ENCODE results near the gene FAF1.

FAF1 gene

DNA sequence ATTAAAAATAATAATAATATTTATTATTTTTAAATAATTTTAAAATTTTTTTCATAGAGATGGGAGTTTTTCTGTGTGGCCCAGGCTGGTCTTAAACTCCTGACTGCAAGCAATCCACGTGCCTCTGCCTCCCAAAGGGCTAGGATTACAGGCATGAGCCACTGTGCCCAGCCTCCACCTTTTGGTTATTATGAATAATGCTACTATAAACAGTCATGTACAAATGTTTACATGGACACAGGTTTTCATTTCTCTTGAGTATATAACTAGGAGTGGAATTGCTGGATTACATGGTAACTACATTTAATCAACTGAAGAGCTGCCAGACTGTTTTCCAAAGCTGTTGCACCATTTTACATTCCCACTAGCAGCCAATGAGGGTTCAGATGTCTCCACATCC is 433.6 kb downstream of the FAF1 start:
- no peak for DNase-seq

DNA sequence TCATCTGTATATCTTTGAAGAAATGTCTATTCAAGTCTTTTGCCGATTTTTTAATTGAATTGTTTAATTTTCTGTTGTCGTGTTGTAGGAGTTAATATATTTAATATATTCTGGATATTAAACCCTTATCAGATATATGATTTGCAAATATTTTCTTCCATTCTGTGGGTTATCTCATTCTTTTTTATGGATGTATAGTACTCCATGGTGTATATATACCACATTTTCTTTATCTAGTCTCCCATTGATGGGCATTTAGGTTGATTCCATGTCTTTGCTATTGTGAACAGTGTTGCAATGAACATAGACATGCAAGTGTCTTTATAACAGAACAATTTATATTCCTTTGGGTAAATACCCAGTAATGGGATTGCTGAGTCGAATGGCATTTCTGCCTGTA is 436.5 kb downstream of the FAF1 start:
- DNase-seq: no peak

DNA sequence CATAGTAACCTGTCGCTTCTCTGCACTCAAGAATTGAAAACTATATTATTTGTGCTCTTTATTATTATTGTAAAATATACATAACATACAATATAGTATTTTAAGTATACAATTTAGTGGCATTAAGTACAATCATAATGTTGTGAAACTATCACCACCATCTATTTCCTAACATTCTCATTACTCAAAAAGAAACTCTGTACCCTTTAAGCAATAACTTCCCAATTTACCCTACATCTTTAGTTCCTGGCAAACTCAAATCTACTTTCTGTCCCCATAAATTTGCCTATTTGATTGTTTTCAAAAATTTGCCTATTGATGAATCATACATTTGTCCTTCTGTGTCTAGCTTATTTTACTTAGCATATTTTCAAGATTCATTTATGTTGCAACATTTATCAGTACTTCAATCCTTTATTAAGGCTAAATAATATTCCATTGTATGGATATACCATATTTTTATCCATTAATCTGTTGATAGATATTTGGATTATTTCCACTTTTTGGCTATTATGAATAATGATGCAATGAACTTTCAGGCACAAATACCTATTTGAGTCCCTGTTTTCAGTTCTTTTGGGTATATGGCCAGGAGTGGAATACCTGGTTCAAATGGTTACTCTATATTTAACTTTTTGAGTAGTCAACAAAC is 437.2 kb downstream of the FAF1 start:
- no peak for DNase-seq

DNA sequence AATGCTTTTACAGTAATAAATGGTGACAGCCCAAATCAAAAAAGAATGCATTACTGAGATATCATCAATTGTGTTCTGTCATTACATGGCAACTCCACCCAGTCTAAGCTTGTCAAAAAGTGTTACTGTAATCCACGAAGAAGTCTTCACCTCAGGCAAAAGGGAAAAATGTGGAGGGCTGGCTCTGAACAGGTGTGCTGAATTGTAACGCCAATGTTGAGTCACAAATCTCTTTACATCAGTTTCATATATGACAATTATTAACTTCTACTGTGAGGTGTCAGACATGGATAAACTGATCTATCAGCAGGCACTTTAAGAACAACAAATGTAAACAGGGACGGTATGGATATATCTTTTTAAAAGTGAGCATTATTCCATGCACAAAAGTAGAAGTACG is 438.4 kb downstream of the FAF1 start:
- DNase-seq: no peak

DNA sequence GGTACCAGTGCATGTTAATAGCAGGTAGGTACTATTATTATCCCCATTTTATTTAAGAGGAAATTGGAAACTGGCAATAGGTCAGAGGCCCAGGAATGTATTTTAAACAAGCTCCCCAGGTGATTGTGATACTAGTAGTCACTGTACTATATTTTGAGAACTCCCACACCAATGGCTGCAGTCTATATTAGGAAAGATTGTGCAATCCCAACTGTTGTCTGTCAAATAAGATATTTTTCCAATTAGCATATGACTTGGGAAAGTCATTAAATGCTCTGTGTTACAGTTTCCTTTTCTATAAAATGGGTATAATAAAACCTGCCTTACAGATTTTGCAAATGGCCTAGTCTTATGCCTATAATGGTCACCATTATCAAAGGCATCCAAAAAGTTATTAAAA is 442.6 kb downstream of the FAF1 start:
- no peak for DNase-seq

DNA sequence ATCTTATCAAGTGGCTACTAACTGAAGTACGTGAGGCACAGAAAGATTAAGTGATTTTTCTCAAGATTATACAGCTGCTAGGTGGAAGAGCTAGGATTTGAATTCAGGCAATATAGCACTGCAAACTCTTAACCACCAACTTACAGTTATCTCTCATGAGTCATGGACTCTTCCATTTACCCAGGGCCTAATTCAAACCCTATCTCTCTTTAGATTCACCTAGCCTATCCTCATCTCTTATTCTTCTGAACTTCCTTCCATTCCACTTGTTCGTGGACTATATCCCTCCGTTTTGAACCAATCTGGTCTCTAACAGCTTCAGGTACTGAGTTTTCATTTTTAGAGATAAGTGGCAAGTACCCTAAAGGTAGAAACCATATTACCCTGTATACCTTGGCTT is 444.0 kb downstream of the FAF1 start:
- no peak for DNase-seq

DNA sequence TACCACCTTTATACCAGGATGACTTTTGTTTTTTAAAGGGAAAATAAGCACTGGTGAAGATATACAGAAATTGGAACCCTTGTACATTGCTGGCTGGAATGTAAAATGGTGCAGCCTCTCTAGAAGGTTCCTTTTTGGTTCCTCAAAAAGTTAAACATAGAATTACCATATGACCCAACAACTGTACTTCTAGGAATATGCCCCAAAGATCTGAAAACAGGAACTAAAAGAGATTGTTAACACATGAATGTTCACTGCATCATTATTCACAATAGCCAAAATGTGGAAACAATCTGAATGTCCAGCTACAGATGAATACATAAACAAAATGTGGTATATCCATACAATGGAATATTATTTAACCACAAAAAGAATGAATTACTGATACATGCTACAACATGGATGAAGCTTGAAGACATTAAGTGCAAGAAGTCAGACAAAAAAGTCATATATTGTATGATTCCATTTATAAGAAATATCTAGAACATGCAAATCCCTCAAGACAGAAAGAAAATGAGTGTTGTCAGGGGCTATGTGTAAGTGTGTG is 452.0 kb downstream of the FAF1 start:
- DNase-seq: no peak

DNA sequence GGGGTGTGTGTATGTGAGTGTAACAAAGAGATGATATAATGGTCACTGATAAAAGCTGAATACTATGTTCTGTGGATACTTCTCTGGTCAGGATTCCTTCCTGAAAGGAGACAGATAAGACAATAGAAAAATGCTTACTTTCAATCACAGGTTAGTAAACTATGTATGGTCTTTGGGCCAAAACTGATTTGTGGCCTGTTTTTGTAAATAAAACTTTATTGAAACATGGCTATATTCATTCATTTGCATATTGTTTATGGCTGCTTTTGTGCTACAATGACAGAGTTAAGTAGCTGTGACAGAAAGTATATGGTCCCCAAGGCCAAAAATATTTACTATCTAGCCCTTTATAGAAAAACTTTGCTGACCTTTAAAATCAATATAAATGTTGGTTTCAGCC is 454.6 kb downstream of the FAF1 start:
- no peak for DNase-seq

DNA sequence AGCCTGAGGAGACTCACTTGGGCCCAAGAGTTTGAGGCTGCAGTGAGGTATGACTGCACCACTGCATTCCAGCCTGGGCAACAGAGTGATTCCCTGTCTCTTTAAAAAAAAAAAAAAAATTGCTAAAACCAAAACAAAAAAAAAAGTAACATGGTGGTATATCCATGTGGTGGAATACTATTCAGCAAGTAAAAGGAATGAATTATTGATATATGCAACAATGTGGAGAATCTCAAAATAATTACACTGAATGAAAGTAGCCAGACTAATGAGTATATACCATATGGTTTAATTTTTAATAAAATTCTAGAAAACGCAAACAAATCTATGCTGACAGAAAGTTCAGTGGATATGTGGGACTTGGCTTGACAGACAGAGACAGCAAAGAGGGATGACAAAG is 456.6 kb downstream of the FAF1 start:
- DNase-seq: no peak

DNA sequence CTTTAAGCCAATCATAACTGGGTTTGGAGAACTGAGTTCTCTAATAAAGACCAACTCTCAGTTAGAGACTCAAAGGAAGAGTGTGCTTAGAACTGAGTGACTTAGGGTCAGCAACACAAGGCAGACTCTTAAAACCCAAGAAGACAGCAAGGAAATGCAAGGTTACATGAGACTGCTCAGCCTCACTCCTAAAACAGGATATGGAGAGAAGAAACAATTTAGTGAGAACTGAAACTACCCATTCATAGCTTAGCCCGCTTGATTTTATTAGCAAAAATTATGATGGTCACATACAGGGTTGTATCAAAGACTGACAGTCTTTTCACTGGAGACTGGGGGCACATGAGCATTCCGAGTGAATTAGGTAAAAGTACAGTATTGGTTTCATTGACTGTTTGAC is 457.9 kb downstream of the FAF1 start:
- DNase-seq: no peak

DNA sequence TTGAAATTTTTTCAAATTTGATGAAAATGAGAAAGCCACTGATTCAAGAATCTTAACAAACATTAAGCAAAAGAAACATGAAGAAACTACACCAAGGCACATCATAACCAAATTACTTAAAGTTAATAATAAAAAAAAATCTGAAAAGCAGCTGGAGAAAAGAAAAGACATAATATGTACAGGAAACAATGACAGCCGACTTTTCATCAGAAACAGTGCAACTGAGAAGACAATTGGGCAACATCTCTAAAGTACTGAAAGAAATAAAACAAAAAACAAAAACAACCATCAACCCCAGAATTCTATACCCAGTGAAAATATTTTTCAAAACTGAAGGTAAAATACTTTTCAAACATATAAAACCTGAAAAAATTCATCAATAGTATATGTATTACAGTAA is 463.1 kb downstream of the FAF1 start:
- no peak for DNase-seq

DNA sequence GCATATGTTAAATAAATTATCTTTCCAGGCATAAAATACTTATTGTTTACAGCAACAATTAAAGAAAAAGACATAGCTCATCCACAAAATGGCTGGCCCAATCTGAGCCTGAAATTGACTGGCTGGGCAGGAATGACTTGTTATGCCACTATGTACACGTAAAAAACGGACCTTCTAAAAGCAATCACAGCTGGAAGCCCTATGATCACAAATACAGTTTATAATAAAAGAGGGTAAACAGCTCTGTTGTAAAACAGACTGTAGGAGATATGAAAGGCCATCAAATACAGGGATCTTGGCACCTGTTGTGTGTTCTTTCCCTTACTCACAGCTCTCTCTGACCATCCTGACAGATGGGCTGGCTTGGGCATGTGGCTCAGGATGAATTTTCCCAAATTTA is 466.4 kb downstream of the FAF1 start:
- no peak for DNase-seq

DNA sequence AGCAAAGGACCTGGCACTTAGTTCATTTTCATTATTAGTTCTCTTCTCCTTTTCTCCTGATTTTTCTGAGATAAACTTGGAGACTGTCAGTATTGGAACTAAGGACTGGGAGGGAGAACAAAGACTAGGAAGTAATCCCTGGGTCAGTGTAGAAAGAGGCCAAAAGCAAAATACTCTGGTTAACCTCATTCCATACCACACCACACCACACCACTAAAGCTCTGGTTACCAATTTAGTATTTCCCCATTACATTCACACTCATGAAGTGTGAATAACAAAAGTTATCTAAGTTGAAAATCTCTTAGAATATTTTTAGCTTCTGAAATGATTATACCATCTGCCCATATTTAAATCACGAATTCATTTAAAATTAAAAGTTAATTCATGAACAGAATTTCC is 467.9 kb downstream of the FAF1 start:
- DNase-seq: no peak

DNA sequence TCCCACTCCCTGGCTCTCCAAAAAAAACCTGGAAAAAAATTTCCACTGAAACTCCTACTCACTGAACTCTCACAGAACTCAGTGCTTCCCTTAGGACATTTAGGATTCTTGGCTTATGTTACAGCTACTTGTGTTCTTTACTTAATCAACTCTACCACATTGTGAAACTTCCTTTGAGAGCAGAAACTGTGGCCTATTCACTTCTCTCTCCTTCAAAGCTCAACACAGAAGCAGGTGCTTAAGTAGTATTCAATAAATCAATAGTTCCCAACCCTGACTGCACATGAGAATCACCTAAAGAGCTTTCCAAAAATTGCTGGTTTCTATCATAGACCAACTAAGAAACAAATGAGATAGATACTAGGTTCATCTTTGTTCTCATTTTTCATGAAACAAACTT is 468.9 kb downstream of the FAF1 start:
- DNase-seq: no peak

DNA sequence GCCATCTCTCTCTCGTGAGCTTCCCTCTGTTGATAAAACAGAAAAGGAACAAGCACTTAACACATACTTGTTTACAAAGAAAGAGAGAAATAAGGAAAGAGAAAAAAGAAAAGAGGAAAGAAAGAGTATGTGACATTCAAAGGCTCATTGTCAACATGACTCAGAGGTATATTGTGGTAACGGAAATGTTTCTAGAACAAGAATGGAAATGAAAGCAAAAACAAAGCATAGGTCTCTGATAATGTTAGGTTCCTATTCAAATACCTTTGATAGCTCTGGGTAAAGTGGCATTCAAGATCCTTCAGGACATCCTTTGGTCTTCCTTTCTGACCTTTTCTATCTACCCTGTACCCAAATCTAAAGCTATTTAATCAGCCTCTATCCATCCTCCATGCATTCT is 469.4 kb downstream of the FAF1 start:
- no peak for DNase-seq

DNA sequence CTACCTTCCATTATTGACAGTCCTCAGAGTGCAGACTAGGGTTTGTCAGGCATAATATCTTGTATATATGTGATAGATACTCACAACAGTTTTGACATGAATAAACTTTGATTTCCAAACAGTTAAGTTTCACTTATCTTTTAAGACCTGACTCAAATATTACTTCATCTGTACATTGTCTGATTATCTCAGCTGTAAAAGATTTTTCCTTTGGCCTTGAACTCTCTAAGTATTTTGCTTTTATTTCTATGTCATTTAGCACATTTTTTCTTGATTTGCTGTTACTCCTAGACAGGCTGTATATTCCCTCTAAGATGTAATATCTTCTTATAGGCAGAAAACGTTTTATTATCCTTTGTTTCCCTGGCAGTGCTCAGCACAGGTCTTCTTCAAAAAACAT is 471.2 kb downstream of the FAF1 start:
- no peak for DNase-seq

DNA sequence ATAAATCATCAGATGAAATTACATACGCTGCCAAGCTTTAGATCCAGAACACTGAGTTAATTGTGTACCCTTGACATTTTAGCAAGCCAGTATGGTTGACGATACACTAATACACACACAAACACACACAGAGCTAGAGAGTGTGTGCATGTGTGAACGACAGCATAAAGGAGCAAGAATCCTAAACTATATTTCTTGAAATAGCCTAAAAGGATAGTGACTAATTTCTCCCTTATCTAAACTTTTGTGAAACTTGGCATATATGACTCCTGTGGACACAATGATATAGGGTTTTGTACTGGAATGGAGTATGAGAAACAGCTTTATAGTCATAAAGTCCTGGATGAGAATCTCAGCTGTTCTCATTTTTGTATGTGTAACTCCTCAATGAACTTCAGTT is 471.7 kb downstream of the FAF1 start:
- no peak for DNase-seq

DNA sequence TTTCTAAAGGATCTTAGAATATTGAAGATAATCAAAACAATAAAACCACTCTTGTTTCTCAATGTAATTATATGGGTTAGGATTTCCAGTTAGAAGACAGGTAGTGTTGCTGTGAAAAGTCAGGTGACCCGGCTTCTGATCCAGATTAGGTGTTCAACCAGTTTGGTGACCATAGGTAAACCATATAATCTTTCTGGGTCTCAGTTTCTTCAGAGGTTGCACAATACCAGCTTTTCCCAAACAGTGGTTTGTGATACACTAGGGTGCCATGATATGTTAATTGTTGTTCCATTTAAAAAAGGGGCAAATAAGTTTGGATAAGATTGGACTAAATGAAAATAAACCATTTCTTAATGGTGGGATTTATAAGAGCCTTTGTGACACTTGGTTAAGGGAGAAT is 472.3 kb downstream of the FAF1 start:
- no peak for DNase-seq

DNA sequence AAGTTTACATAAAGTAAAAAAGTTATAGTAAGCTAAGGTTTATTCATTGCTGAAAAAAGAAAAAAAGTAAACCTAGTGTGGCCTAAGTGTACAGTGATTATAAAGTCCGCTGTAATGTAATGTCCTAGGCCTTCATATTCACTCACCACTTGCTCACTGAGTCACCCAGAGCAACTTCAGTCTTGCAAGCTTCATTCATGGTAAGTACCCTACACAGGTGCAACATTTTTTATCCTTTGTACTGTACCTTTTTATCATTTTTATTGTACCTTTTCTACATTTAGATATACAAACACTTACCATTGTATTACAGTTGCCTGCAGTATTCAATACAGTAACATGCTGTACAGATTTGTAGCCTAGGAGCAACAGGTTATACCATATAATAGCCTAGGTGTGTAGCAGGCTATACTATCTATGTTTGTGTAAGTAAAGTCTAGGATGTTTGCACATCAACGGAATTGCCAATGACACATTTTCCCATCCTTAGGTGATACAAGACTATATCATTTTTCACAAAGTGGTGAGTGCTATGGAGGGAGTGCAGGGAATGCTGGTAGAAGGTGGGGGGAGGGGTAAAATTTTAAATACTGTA is 478.8 kb downstream of the FAF1 start:
- no peak for DNase-seq

DNA sequence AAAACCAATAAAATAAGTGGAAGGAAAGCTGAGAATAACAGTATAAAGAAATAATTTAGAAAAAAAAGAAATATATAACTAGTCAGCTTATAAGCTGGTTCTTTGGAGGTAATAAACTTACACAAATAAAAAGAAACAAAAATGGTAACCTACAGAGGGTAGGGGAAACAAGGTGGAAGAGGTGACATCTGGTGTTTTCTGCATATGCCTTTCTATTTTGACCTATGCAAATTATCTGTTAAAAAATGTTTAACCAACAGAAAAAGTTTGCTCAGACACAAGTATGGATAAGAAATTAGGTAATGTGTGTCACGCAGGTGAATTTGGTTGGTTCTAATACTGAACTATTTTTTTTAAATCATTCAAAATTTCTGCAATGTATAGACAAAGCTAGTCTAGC is 483.3 kb downstream of the FAF1 start:
- no peak for DNase-seq

DNA sequence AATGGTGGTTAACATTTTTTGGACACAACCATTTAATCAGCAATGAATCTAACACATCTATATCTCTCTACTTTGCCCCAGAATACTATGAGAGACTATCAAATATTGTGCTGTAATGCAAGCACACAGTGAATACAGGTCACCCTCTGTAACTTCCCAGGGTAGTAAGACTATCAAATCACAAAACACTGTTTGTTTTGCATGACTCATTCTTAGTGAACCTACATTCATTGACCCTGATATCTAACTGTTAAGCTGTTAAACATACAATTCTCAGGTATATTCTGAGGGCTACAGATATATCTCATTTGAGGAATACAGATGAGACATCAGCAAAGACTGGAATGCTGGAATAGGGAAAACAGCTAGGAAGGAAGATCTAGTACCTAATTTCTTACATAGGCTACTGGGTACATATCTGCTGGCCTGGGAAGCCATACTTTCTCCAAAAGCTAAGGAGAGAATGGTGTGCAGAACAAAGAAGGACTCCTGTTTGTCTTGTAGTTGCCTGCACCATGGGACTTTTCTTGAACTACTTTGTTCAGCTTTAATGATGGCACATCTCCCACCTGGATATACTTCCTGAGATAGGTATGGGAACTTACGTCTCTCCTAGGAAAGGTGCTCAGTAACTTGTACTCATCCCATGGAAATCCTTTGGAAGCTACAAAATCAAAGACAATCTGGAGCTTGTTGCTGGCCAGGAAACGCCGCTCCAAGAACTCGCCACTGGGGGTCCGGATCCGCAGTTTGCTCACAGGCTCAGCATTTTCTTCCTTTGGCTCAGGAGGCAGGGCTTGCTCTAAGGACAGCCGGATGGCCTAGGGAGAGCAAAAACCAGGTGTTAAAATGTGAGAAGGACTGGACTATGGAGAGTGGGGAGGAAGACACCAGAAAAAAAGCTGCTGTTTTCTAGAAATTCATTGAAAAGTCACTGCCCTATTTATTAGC is 484.9 kb downstream of the FAF1 start:
- DNase-seq: no peak

DNA sequence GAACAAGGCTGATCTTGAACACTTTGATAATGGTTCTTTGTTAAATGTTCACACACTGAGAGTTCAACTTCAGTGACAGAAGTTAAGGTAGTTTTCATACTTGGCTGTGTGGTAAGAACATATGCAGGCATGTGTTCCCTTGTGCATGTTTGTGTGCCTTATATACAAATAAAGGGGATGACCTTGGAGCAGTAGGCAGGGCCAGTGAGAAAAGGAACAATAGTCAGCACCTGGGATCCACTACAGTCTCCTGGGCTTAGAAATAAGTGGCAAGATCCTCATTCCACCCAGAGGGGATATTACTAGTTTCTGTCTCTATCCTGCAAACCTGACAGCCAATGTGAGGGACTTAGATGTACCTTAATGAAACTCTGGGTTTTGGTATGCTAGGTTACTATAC is 486.6 kb downstream of the FAF1 start:
- no peak for DNase-seq

DNA sequence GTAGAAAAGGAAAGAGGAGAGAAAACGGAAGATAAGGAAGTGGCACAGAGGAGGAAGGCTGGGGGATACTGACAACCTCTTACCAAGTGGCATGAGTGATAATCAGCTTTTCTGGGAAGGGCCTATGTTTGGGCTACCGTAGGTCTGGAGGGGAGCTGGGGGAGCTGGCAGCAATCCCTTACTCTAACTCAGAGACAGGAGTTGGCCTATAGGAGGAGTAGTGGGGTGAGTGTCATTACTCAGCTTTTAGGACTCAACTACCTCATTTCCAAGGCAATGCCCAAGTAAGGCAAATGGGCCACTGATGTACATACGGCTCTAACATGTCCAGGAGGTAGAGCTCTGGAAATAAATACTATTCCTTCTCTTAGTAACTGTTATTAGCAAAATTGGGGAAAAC is 488.1 kb downstream of the FAF1 start:
- DNase-seq: no peak

DNA sequence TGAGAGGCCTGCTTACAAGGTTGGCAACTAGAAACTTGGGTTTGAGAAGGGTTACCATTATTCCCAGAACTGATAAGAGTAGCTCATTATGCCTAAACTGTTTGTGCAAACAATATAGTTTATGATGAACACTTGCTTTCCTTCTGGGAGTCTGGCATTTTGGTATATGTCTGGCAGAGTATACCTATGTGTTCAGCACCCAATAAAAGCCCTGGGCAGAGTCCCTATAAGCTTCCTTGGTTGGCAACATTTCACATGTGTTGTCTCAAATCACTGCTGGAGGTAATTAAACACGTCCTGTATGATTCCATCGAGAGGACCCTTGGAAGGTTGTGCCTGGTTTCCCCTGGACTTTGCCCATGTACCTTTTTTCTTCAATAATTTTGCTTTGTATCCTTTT is 497.1 kb downstream of the FAF1 start:
- DNase-seq: no peak

Measured in activated T-cell treated with anti-CD3 and anti-CD28 coated beads for 4 hours (primary cell).